RWPE1 (cell line): Measurements from ENCODE around the gene MMUT.

Source experiments
- CTCF ChIA-PET: fragments of 350-600 bp; sonication (Branson Sonifier 250); formaldehyde crosslinking; extraction: SDS; loops from one replicate; lab custom pipeline; 2021; lab: Yijun Ruan, JAX
- POLR2A ChIA-PET: fragments of 400-600 bp; formaldehyde crosslinking; extraction: SDS; loops from one replicate; lab custom pipeline; 2020; ENCODE audit warnings: antibody characterized with exemption; ENCODE audit not compliant: low non-redundant PET; lab: Yijun Ruan, JAX
- DNase-seq: peaks from one replicate; pipeline ENCODE4 v3.0.0; 2012; ENCODE audit warnings: low spot score
- H3K27ac ChIP-seq: fragments of 450-650 bp; 2 replicates; pipeline ENCODE4 v1.5.1; 2017
- CTCF ChIP-seq: fragments of 450-650 bp; conservative IDR thresholded peaks from 2 replicates; pipeline ENCODE4 v1.5.1; 2017; ENCODE audit warnings: low read depth, mild to moderate bottlenecking

MMUT gene

GRCh38 chr6:49463612-49463967, 537 bp upstream of the MMUT start:
- H3K27ac ChIP-seq, result peak overlapping the region; percentile 74
- no peak for DNase-seq
- ChIA-PET POLR2A (no interaction called here), CTCF (no interaction called here)
- no peak for TF ChIP-seq CTCF

DNA sequence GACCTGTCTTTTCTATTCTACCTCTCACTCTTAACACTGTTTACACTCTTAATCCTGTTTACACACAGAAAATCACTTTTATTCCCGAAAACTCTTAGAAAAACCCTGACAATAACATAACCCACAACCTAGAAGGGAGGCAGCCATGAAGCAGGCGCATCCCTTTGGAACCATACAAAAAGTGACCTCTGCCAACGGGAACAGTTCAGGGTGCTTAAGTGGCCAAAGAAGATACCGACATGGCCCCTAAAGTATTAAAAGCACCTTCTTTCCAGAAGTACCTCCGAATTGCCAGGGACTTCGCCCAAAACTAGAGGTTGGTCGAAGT, 490 bp downstream of the MMUT start:
- POLR2A ChIA-PET, result no interaction called here
- H3K27ac ChIP-seq, result peak overlapping the region; percentile 74
- no peak for TF ChIP-seq CTCF
- no peak for DNase-seq
- CTCF ChIA-PET, result no interaction called here

DNA sequence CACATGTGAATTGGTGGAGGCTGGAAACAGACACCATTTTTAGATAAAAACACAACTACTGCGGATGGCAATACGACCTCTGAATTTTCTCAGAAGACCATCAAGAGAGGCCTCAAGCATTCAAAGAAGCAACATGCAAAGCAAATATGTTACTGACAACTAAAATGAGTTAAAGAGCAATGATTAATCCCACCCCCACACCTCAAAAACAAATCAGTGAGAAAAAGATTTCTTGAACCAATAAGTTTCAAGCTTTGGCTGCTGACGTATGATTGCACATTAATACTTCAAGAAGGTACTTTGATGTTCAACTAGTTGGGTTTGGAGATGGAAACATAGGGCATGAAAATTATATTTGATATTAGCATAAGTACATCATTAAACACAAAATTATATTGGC, 982 bp downstream of the MMUT start:
- no peak for TF ChIP-seq CTCF
- no peak overlapping the region for H3K27ac ChIP-seq
- ChIA-PET CTCF (no interaction called here), POLR2A (no interaction called here)
- DNase-seq, result peak; percentile 4

- ChIA-PET POLR2A (no interaction called here), CTCF (no interaction called here)
- no peak overlapping the region for H3K27ac ChIP-seq
- no peak for DNase-seq
- no peak for TF ChIP-seq CTCF
Observed at GRCh38 chr6:49457771-49458170, 5.3 kb downstream of the MMUT start.

GRCh38 chr6:49454787-49455709, 8.0 kb downstream of the MMUT start:
- DNase-seq, result no peak
- ChIA-PET POLR2A (no interaction called here), CTCF (interaction anchor here (0.7 kb wide), 1 partner anchor 279 kb away, joined by 3 read pairs; no protein-coding TSS in a partner anchor)
- no peak for TF ChIP-seq CTCF
- H3K27ac ChIP-seq, result no peak overlapping the region

DNA sequence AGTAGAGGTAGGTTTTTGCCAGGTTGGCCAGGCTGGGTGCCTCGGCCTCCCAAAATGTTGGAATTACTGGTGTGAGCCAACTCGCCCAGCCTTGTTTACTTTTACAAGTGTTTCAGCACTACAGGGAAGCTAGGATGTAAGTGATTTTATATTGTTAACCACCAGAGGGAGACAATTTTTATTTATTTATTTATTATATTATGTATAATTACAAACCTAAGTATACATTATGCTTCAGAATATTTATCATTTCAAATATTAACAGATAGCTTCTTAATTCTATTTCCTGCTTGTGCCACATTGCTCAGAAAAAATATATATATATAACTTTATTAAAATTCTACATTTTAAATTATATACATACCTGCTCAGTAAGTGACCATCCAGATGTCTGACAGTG, 9.8 kb downstream of the MMUT start:
- peak; percentile 17 for DNase-seq

More for the DNA sequence above, 9.8 kb downstream of the MMUT start:
- ChIA-PET POLR2A (no interaction called here), CTCF (interaction anchor here (0.5 to 0.6 kb wide), 4 partner anchors 27 to 1601 kb away, joined by 3 to 4 read pairs (median 4); no protein-coding TSS in a partner anchor)
- no peak; the same call in 1 of the 2 replicates for TF ChIP-seq CTCF
- no peak overlapping the region for H3K27ac ChIP-seq
